NT2/D1 (cell line): ENCODE results near the gene CABLES2.

Experiments used
- DNase-seq: peaks from one replicate; pipeline ENCODE4 v3.0.0-alpha.2; 2011; ENCODE audit warnings: low read depth, low spot score
- H3K27me3 ChIP-seq: 2 replicates; pipeline ENCODE4 v1.6.0; 2011; ENCODE audit warnings: mild to moderate bottlenecking; ENCODE audit not compliant: insufficient read length, insufficient read depth
- H3K36me3 ChIP-seq: 2 replicates; pipeline ENCODE4 v1.6.1; 2011; ENCODE audit warnings: mild to moderate bottlenecking, low read length, mixed read lengths; ENCODE audit not compliant: insufficient read depth, insufficient read length
- H3K4me1 ChIP-seq: 2 replicates; pipeline ENCODE4 v1.5.1; 2011; ENCODE audit not compliant: insufficient read depth, insufficient read length
- H3K4me3 ChIP-seq: 2 replicates; pipeline ENCODE4 v1.5.1; 2011; ENCODE audit warnings: low read depth; ENCODE audit not compliant: insufficient read length
- H3K9ac ChIP-seq: 2 replicates; pipeline ENCODE4 v1.6.0; 2011; ENCODE audit warnings: low read depth; ENCODE audit not compliant: insufficient read length
- H3K9me3 ChIP-seq: 2 replicates; pipeline ENCODE4 v1.5.1; 2011; ENCODE audit warnings: mild to moderate bottlenecking, low read length; ENCODE audit not compliant: insufficient read depth
- SUZ12 ChIP-seq: IDR thresholded peaks from 2 replicates; pipeline ENCODE4 v1.6.1; 2011; ENCODE audit not compliant: insufficient read length, insufficient read depth; ENCODE audit errors: extremely low read depth
- YY1 ChIP-seq: IDR thresholded peaks from 2 replicates; pipeline ENCODE4 v1.6.1; 2011; ENCODE audit not compliant: insufficient read length, insufficient read depth
- ZNF274 ChIP-seq: IDR thresholded peaks from 2 replicates; pipeline ENCODE4 v1.6.1; 2011; ENCODE audit warnings: mild to moderate bottlenecking, low read depth, low read length

Gene CABLES2

DNA sequence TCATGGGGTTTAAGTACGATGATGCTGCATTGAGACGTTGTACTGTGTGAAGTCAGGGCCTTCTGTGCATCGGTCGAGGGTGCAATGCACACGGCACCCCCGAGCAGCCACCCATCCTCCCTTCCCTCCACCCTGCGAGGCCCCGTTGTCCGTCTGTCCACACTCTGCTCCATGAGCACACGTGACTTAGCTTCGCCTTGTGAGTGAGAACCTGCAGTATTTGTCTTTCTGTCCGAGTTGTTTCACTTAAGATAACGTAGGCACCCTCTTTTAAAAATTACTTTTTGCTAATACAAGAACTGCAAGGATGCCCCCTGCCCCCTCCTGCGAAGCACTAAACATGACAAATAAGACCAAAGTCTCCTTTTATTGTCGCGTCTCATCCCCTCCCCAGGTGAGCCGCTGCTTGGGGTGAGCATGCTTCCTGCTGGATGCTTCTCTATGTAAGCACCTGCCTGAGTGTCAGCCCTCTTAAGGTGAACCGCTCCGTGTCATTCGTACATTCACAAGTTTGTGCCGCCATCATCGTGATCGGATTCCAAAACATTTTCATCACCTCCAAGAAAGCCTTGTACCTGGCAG lies 23.9 kb upstream of the CABLES2 start:
- Histone ChIP-seq H3K9me3 (no peaks in the 10 kb centered on the region), H3K27me3 (peaks cover 11% of the 10 kb centered on the region), H3K36me3 (no peaks in the 10 kb centered on the region), H3K4me1 (peaks cover 31% of the 10 kb centered on the region), H3K9ac (no peak overlapping the region), H3K4me3 (no peak overlapping the region)
- DNase-seq = no peak
- no peak for TF ChIP-seq ZNF274
- TF ChIP-seq YY1 = no peak
- TF ChIP-seq SUZ12 = no peak

DNA sequence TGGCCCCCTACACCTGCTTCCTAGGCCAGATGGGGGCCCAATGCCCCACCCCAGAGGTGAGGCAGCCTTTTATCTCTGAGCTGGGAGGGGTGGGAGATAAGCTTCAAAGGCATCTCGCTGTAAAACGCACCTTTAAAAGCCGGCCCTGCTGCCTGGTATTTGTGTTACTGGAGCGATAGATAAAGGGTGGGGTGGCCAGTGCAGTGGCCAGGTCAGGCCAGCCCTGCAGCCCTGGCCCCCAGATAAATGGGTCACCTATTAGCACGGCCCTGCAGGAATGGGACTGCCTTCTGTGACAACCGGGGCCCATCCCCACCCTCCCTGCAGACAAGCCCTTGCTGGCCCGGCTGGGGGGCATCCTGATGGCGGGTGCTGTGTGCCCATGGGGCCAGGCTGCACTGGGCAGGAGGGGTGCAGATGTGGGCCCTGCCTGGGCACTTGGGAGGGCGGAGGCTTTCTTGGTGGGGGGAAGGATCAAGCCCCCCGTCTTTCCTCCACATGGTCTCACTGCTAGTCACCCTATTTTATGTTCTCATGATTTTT lies 23.3 kb upstream of the CABLES2 start:
- H3K4me1 ChIP-seq = peaks cover 31% of the 10 kb centered on the region
- no peaks in the 10 kb centered on the region for H3K9me3 ChIP-seq
- TF ChIP-seq SUZ12 (no peak), ZNF274 (no peak), YY1 (no peak)
- H3K27me3 ChIP-seq = peaks cover 9% of the 10 kb centered on the region
- no peaks in the 10 kb centered on the region for H3K36me3 ChIP-seq
- DNase-seq = no peak
- H3K4me3 ChIP-seq = no peak overlapping the region
- H3K9ac ChIP-seq = peak overlapping the region; percentile 18

DNA sequence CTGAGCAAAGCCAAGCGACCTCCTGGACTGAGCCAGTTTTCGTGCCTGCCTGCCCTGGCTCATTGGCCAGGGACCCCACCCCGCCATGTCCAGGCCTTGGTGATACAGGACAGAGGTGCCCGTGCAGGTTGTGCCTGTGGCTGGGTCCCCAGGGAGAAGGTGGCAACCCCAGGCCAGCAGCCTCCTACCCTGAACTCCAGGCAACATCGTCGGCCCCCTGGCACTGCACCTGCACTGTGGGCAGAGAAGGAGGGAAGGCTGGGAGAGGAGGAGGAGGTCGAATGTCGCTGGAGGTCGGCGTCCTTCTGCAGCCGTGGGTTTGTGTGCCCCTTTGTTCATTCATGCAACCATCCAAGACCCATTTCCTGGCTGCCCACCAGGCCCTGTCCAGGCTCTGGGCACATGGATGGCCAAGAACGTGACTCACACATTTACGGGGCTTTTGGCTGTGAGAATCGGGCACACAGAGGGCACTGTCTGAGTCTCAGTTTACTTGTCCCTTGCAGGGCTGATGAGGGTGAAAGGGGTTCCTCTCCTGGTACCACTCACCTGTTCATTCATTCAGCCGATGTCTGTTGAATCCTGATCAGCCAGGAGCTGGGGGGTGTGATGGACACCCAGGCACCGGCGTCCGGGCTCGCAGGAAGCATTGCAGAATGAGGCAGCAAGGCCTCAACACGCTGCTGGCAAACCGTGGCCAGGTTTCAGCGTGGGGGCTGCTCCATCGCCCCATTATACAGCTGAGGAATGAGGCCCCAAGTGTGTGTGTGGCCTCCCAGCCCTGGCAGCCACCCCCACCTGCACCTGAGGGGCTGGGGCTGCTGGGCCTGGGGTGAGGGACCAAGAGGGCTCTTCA lies 22.6 kb upstream of the CABLES2 start:
- H3K36me3 ChIP-seq = no peaks in the 10 kb centered on the region
- TF ChIP-seq SUZ12 = no peak
- TF ChIP-seq YY1 = no peak
- TF ChIP-seq ZNF274 = no peak
- no peaks in the 10 kb centered on the region for H3K9me3 ChIP-seq
- H3K27me3 ChIP-seq = peaks cover 4% of the 10 kb centered on the region
- DNase-seq = no peak
- peaks cover 30% of the 10 kb centered on the region for H3K4me1 ChIP-seq
- H3K9ac ChIP-seq = peak overlapping the region; percentile 18
- no peak overlapping the region for H3K4me3 ChIP-seq

DNA sequence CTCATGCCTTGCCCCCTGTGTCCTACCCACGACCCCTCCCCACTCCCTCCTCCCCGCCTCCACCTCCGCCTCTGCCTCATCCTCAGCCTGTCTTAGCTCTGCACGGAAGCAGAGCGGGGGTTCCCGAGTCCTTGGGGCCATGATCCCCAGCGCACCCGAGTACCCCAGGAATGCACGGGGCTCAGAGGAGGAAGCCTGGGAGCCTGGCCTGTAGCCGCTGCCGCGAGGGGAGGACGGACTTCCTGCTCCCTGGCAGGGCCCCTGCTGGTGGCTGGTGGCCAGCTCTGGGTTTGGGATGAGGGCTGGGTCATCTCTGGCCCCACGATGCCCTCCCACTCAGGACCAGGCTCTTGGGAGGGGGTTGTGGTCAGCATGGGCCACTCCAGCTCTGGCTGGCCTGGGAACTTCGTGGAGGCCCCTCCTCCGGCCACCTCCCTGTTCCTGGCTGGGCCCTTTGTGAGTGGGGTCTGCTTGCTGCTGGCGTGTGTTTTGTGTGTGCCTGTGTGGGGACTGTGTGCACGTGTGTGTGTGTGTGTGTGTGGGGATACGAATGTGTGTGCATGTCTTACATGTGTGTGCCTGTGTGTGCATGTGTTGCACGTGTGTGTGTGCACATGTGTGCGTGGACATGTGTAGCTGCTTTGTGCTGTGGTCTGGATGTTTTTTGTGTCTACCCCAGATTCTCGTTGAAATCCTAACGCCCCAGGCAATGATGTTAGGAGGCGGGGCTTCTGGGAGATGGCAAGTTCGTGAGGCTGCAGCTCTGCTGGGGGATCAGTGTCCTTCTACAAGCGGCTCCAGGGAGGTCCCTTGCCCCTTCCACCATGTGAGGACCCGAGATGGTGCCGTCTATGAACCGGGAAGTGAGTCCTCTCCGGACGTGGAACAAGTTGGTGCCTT lies 21.6 kb upstream of the CABLES2 start:
- Histone ChIP-seq H3K27me3 (peaks cover 2% of the 10 kb centered on the region), H3K4me3 (no peak overlapping the region), H3K9ac (peak overlapping the region; percentile 46), H3K36me3 (no peaks in the 10 kb centered on the region), H3K4me1 (peaks cover 34% of the 10 kb centered on the region), H3K9me3 (no peaks in the 10 kb centered on the region)
- TF ChIP-seq ZNF274 (no peak), SUZ12 (no peak), YY1 (no peak)
- DNase-seq = no peak

DNA sequence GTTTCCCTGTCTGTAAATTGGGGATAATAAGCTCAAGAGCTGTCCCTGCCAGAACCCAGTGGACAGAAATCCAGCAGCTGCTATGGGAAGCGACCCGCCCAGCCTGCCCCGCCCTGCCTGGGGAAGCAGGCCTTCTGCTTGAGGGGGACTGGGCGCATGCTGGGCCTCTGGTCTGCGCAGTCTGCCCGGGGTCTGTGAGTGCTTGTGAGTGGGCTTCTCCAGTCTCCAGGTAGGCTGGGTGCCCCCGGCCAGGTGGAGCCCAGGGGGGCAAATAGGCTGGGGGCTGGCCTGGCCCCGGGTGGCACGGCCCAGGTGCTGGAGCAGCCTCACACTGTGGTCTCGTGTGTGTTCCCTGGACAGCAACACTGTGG lies 20.9 kb upstream of the CABLES2 start:
- DNase-seq = no peak

DNA sequence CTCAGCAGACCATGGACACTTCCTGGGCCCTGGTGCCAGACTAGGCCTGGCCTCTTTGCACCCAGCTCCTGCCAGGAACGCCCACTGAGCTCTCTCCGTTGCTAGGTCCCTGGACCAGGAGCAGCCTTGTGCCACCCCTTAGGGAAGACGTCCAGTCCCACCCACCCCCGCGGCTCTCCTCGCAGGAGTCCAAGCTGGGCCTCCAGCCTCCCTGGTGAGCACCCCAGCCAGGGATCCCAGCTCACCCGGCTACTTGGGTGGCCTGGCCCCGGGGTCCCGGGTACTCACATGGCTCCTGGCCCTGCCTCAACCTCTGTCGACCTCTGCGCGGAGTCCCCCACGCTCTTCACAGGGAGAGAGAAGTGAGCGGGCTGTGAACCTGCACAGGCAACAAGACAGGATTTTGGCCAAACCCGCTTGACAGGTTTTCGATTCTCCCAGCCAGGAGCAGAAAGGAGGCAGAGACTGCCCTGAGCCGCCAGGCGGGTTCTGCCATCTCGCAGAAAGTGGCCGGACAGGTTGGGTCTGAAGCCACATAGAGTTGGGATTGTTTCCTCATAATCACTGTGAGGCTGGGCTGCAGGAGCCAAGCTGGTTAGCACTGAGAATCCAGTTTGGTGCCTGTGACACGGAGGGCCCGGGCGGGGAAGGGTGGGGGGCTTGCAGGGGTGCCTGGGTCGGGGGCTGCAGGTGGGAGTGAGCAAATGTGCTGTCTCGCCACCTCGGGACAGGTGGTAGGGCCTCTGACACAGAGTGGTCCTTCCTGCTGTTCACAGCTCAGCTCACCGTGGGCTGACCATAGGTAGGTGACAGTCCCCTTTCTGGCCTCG lies 20.3 kb upstream of the CABLES2 start, which contains the start of gene RBBP8NL:
Gene RBBP8NL (minus strand): TSS at position 368 of the 830 bp plus-strand sequence. CDS start 7,892 bp downstream, outside the sequence.
- H3K36me3 ChIP-seq = no peaks in the 10 kb centered on the region
- H3K27me3 ChIP-seq = peaks cover 2% of the 10 kb centered on the region
- H3K9ac ChIP-seq = peak within 1 kb of the TSS; percentile 57
- DNase-seq = no peak
- H3K9me3 ChIP-seq = no peaks in the 10 kb centered on the region
- TF ChIP-seq ZNF274 = no peak
- no peak for TF ChIP-seq YY1
- TF ChIP-seq SUZ12 = no peak
- no peak within 1 kb of the TSS for H3K4me3 ChIP-seq
- H3K4me1 ChIP-seq = peaks cover 38% of the 10 kb centered on the region

More for the DNA sequence above, 20.9 kb upstream of the CABLES2 start:
- Histone ChIP-seq H3K36me3 (no peaks in the 10 kb centered on the region), H3K9me3 (no peaks in the 10 kb centered on the region), H3K4me1 (peaks cover 36% of the 10 kb centered on the region), H3K9ac (no peak overlapping the region), H3K4me3 (no peak overlapping the region), H3K27me3 (peaks cover 2% of the 10 kb centered on the region)
- TF ChIP-seq ZNF274 = no peak
- TF ChIP-seq YY1 = no peak
- TF ChIP-seq SUZ12 = no peak
